ENCODE data around the gene PLD3.

The PLD3 gene

GRCh38 chr19:40303765-40304164, 44.7 kb upstream of the PLD3 start:
- no peak overlapping the region for H3K18ac ChIP-seq (ENCODE audit: low read length)
- no peaks in the 10 kb centered on the region for H3K9me3 ChIP-seq (replicated peaks in 1 of 2; ENCODE audit: control insufficient read depth in 2 of 2, insufficient read depth in 1 of 2, low read depth in 1 of 2, low read length in 2 of 2)
- no peaks in the 10 kb centered on the region for H3K27me3 ChIP-seq (ENCODE audit: control insufficient read depth in 3 of 3, insufficient read depth in 3 of 3, low read depth in 1 of 3, low read length in 3 of 3)
- H3K23ac ChIP-seq (ENCODE audit: low read depth, low read length, poor library complexity), result no peak overlapping the region
- H2AK5ac ChIP-seq (ENCODE audit: low read depth, low read length), result no peak overlapping the region
- no peak overlapping the region for H2BK5ac ChIP-seq (ENCODE audit: low read length)
- no peak overlapping the region for H2AFZ ChIP-seq (ENCODE audit: low read length)
- no peak overlapping the region for H3K9ac ChIP-seq (ENCODE audit: low read depth, low read length, poor library complexity)
- H3K79me1 ChIP-seq (ENCODE audit: low read depth, low read length), result no peaks in the 10 kb centered on the region
- no peak for DNase-seq (ENCODE audit: low spot score)
- no peak overlapping the region for H4K8ac ChIP-seq (ENCODE audit: low read depth, low read length)
- H3K4ac ChIP-seq (ENCODE audit: low read length), result no peak overlapping the region
- H2BK15ac ChIP-seq (ENCODE audit: low read length), result no peak overlapping the region
- no peak overlapping the region for H2BK120ac ChIP-seq (ENCODE audit: low read depth, low read length)
- no peak overlapping the region for H3K4me2 ChIP-seq (ENCODE audit: insufficient read depth, low read length, poor library complexity, severe bottlenecking)
- no peak overlapping the region for H3K14ac ChIP-seq (ENCODE audit: low read length)
- H3K36me3 ChIP-seq (replicated peaks in 1 of 2; ENCODE audit: control insufficient read depth in 2 of 2, insufficient read depth in 2 of 2, low read length in 2 of 2), result no peaks in the 10 kb centered on the region
- H3K4me3 ChIP-seq (ENCODE audit: low read length in 2 of 2), result no peak overlapping the region
- WGBS, 2 donors (ENCODE audit: extremely low coverage in 2 of 2, insufficient read length in 2 of 2, insufficient replicate concordance in 1 of 2), result no CpG with 5 or more reads among the region's 2 CpGs
- H3K27ac ChIP-seq (replicated peaks; ENCODE audit: low read length), result no peak overlapping the region
- H4K91ac ChIP-seq (ENCODE audit: low read depth, low read length, poor library complexity), result no peak overlapping the region
- no peak overlapping the region for H2BK12ac ChIP-seq (ENCODE audit: low read length)
- no peaks in the 10 kb centered on the region for H3K4me1 ChIP-seq (ENCODE audit: control insufficient read depth in 2 of 2, insufficient read depth in 1 of 2, low read depth in 1 of 2, low read length in 2 of 2)

- Histone ChIP-seq H3K4me1 (ENCODE audit: control insufficient read depth in 2 of 2, insufficient read depth in 1 of 2, low read depth in 1 of 2, low read length in 2 of 2) (no peaks in the 10 kb centered on the region), H3K14ac (ENCODE audit: low read length) (no peak overlapping the region), H3K36me3 (replicated peaks in 1 of 2; ENCODE audit: control insufficient read depth in 2 of 2, insufficient read depth in 2 of 2, low read length in 2 of 2) (no peaks in the 10 kb centered on the region), H2BK5ac (ENCODE audit: low read length) (no peak overlapping the region), H3K4ac (ENCODE audit: low read length) (no peak overlapping the region), H3K27me3 (ENCODE audit: control insufficient read depth in 3 of 3, insufficient read depth in 3 of 3, low read depth in 1 of 3, low read length in 3 of 3) (no peaks in the 10 kb centered on the region), H3K9ac (ENCODE audit: low read depth, low read length, poor library complexity) (no peak overlapping the region), H2BK15ac (ENCODE audit: low read length) (no peak overlapping the region), H3K79me1 (ENCODE audit: low read depth, low read length) (no peaks in the 10 kb centered on the region), H4K8ac (ENCODE audit: low read depth, low read length) (no peak overlapping the region), H3K18ac (ENCODE audit: low read length) (no peak overlapping the region), H3K27ac (replicated peaks; ENCODE audit: low read length) (no peak overlapping the region), H3K4me2 (ENCODE audit: insufficient read depth, low read length, poor library complexity, severe bottlenecking) (no peak overlapping the region), H3K9me3 (replicated peaks in 1 of 2; ENCODE audit: control insufficient read depth in 2 of 2, insufficient read depth in 1 of 2, low read depth in 1 of 2, low read length in 2 of 2) (no peaks in the 10 kb centered on the region), H2AFZ (ENCODE audit: low read length) (no peak overlapping the region), H2AK5ac (ENCODE audit: low read depth, low read length) (no peak overlapping the region), H2BK12ac (ENCODE audit: low read length) (no peak overlapping the region), H3K23ac (ENCODE audit: low read depth, low read length, poor library complexity) (no peak overlapping the region), H3K4me3 (ENCODE audit: low read length in 2 of 2) (no peak overlapping the region), H2BK120ac (ENCODE audit: low read depth, low read length) (no peak overlapping the region), H4K91ac (ENCODE audit: low read depth, low read length, poor library complexity) (no peak overlapping the region)
- no CpG with 5 or more reads among the region's 4 CpGs for WGBS, 2 donors (ENCODE audit: extremely low coverage in 2 of 2, insufficient read length in 2 of 2, insufficient replicate concordance in 1 of 2)
- DNase-seq (ENCODE audit: low spot score), result no peak
These were observed 44.2 kb upstream of the PLD3 start for GRCh38 chr19:40304306-40304705.

- Histone ChIP-seq H3K4me3 (ENCODE audit: low read length in 2 of 2) (no peak overlapping the region), H3K9ac (ENCODE audit: low read depth, low read length, poor library complexity) (no peak overlapping the region), H3K9me3 (replicated peaks in 1 of 2; ENCODE audit: control insufficient read depth in 2 of 2, insufficient read depth in 1 of 2, low read depth in 1 of 2, low read length in 2 of 2) (no peaks in the 10 kb centered on the region), H2BK12ac (ENCODE audit: low read length) (no peak overlapping the region), H3K79me1 (ENCODE audit: low read depth, low read length) (no peaks in the 10 kb centered on the region), H3K4ac (ENCODE audit: low read length) (no peak overlapping the region), H4K8ac (ENCODE audit: low read depth, low read length) (no peak overlapping the region), H3K23ac (ENCODE audit: low read depth, low read length, poor library complexity) (no peak overlapping the region), H3K27ac (replicated peaks; ENCODE audit: low read length) (no peak overlapping the region), H2AK5ac (ENCODE audit: low read depth, low read length) (no peak overlapping the region), H3K27me3 (ENCODE audit: control insufficient read depth in 3 of 3, insufficient read depth in 3 of 3, low read depth in 1 of 3, low read length in 3 of 3) (no peaks in the 10 kb centered on the region), H2BK5ac (ENCODE audit: low read length) (no peak overlapping the region), H3K4me1 (ENCODE audit: control insufficient read depth in 2 of 2, insufficient read depth in 1 of 2, low read depth in 1 of 2, low read length in 2 of 2) (no peaks in the 10 kb centered on the region), H3K36me3 (replicated peaks in 1 of 2; ENCODE audit: control insufficient read depth in 2 of 2, insufficient read depth in 2 of 2, low read length in 2 of 2) (no peaks in the 10 kb centered on the region), H4K91ac (ENCODE audit: low read depth, low read length, poor library complexity) (no peak overlapping the region), H2BK15ac (ENCODE audit: low read length) (no peak overlapping the region), H3K18ac (ENCODE audit: low read length) (no peak overlapping the region), H3K14ac (ENCODE audit: low read length) (no peak overlapping the region), H2AFZ (ENCODE audit: low read length) (no peak overlapping the region), H2BK120ac (ENCODE audit: low read depth, low read length) (no peak overlapping the region), H3K4me2 (ENCODE audit: insufficient read depth, low read length, poor library complexity, severe bottlenecking) (no peak overlapping the region)
- DNase-seq (ENCODE audit: low spot score), result peak; percentile 74
- WGBS, 2 donors (ENCODE audit: extremely low coverage in 2 of 2, insufficient read length in 2 of 2, insufficient replicate concordance in 1 of 2), result no CpG with 5 or more reads among the region's 5 CpGs
These were observed 43.1 kb upstream of the PLD3 start for GRCh38 chr19:40305403-40305802.

- H2AFZ ChIP-seq (ENCODE audit: low read length), result no peak overlapping the region
- no peak overlapping the region for H2BK5ac ChIP-seq (ENCODE audit: low read length)
- no peak overlapping the region for H3K9ac ChIP-seq (ENCODE audit: low read depth, low read length, poor library complexity)
- DNase-seq (ENCODE audit: low spot score), result no peak
- no peak overlapping the region for H3K18ac ChIP-seq (ENCODE audit: low read length)
- H3K4ac ChIP-seq (ENCODE audit: low read length), result no peak overlapping the region
- H3K27ac ChIP-seq (replicated peaks; ENCODE audit: low read length), result no peak overlapping the region
- H2BK120ac ChIP-seq (ENCODE audit: low read depth, low read length), result no peak overlapping the region
- no peak overlapping the region for H4K8ac ChIP-seq (ENCODE audit: low read depth, low read length)
- H2AK5ac ChIP-seq (ENCODE audit: low read depth, low read length), result no peak overlapping the region
- H3K4me1 ChIP-seq (ENCODE audit: control insufficient read depth in 2 of 2, insufficient read depth in 1 of 2, low read depth in 1 of 2, low read length in 2 of 2), result no peaks in the 10 kb centered on the region
- no peak overlapping the region for H3K23ac ChIP-seq (ENCODE audit: low read depth, low read length, poor library complexity)
- WGBS, 2 donors (ENCODE audit: extremely low coverage in 2 of 2, insufficient read length in 2 of 2, insufficient replicate concordance in 1 of 2), result no CpG with 5 or more reads among the region's 1 CpG
- H3K4me2 ChIP-seq (ENCODE audit: insufficient read depth, low read length, poor library complexity, severe bottlenecking), result no peak overlapping the region
- no peak overlapping the region for H3K14ac ChIP-seq (ENCODE audit: low read length)
- no peak overlapping the region for H4K91ac ChIP-seq (ENCODE audit: low read depth, low read length, poor library complexity)
- H3K27me3 ChIP-seq (ENCODE audit: control insufficient read depth in 3 of 3, insufficient read depth in 3 of 3, low read depth in 1 of 3, low read length in 3 of 3), result no peaks in the 10 kb centered on the region
- H3K79me1 ChIP-seq (ENCODE audit: low read depth, low read length), result no peaks in the 10 kb centered on the region
- H3K4me3 ChIP-seq (ENCODE audit: low read length in 2 of 2), result no peak overlapping the region
- no peak overlapping the region for H2BK12ac ChIP-seq (ENCODE audit: low read length)
- H2BK15ac ChIP-seq (ENCODE audit: low read length), result no peak overlapping the region
- no peaks in the 10 kb centered on the region for H3K9me3 ChIP-seq (replicated peaks in 1 of 2; ENCODE audit: control insufficient read depth in 2 of 2, insufficient read depth in 1 of 2, low read depth in 1 of 2, low read length in 2 of 2)
- peaks cover 0 to 1% of the 10 kb centered on the region in 2 donors for H3K36me3 ChIP-seq (replicated peaks in 1 of 2; ENCODE audit: control insufficient read depth in 2 of 2, insufficient read depth in 2 of 2, low read length in 2 of 2)
These were observed 38.8 kb upstream of the PLD3 start for GRCh38 chr19:40309666-40310065.
